Progenitor cell of endocrine pancreas (in vitro differentiated cells): Measurements from ENCODE around the gene LAMA2. TPM values are rescaled to one million over a fixed set of nuclear protein-coding genes. Genes with fewer than 3 reads are reported as not detected.

ENCODE experiments used
- DNase-seq: peaks from one replicate; pipeline ENCODE4 v3.0.0; 2021; ENCODE audit warnings: low spot score; ENCODE audit not compliant: unreplicated experiment
- H3K27ac Mint-ChIP-seq: 2 replicates; pipeline ENCODE4 v1.8.0; 2021; ENCODE audit warnings: mild to moderate bottlenecking, moderate library complexity, mixed read lengths
- H3K27me3 Mint-ChIP-seq: 2 replicates; pipeline ENCODE4 v1.8.0; 2021; ENCODE audit warnings: mixed read lengths
- H3K36me3 Mint-ChIP-seq: 2 replicates; pipeline ENCODE4 v1.8.0; 2022; ENCODE audit warnings: mixed read lengths; ENCODE audit not compliant: insufficient read depth
- H3K4me1 Mint-ChIP-seq: 2 replicates; pipeline ENCODE4 v1.8.0; 2021; ENCODE audit warnings: low read depth, mixed read lengths
- H3K4me3 Mint-ChIP-seq: 2 replicates; pipeline ENCODE4 v1.8.0; 2021; ENCODE audit warnings: low read depth, mild to moderate bottlenecking, moderate library complexity, mixed read lengths
- H3K9me3 Mint-ChIP-seq: 2 replicates; pipeline ENCODE4 v1.8.0; 2021; ENCODE audit warnings: low read depth, mixed read lengths
- total RNA-seq: library from RNA; stranded (reverse); gene quantifications from 2 replicates; pipeline ENCODE4 v1.2.1, GENCODE V29; 2021
- TF ChIP-seq, protein P1 (sequence below): fragments of 200-600 bp; sonication (generic); IDR thresholded peaks from one replicate; pipeline ENCODE4 v1.5.0; 2021; ENCODE audit warnings: antibody characterized with exemption, mild to moderate bottlenecking; ENCODE audit not compliant: unreplicated experiment

LAMA2 gene
- total RNA-seq, 1 donor from 2014 or later: 0.22 TPM

DNA sequence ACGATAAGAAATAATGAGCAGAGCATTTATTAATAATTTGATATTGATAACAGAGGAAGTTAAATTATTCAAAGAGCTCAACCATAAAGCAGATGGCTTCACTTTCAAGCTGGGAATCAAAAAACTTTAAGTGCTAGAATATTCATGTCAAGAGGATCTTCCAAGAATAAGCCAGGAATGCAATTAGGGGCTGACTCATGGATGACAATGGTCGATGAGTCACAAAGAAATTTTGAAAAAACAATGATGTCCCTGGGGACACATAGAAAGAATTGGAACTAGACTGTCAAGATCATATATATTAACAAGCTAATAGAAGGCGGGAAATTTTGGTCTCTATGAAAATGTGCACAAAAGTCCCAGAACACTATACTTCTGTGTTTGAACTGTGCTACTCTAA, 304.1 kb downstream of the LAMA2 start:
- TF ChIP-seq, protein P1, sequence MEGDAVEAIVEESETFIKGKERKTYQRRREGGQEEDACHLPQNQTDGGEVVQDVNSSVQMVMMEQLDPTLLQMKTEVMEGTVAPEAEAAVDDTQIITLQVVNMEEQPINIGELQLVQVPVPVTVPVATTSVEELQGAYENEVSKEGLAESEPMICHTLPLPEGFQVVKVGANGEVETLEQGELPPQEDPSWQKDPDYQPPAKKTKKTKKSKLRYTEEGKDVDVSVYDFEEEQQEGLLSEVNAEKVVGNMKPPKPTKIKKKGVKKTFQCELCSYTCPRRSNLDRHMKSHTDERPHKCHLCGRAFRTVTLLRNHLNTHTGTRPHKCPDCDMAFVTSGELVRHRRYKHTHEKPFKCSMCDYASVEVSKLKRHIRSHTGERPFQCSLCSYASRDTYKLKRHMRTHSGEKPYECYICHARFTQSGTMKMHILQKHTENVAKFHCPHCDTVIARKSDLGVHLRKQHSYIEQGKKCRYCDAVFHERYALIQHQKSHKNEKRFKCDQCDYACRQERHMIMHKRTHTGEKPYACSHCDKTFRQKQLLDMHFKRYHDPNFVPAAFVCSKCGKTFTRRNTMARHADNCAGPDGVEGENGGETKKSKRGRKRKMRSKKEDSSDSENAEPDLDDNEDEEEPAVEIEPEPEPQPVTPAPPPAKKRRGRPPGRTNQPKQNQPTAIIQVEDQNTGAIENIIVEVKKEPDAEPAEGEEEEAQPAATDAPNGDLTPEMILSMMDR: no peak
- Mint-ChIP-seq H3K27me3 (no peaks in the 10 kb centered on the region), H3K4me3 (no peak overlapping the region), H3K4me1 (no peaks in the 10 kb centered on the region), H3K27ac (no peak overlapping the region), H3K36me3 (no peaks in the 10 kb centered on the region), H3K9me3 (no peaks in the 10 kb centered on the region)
- DNase-seq: no peak

DNA sequence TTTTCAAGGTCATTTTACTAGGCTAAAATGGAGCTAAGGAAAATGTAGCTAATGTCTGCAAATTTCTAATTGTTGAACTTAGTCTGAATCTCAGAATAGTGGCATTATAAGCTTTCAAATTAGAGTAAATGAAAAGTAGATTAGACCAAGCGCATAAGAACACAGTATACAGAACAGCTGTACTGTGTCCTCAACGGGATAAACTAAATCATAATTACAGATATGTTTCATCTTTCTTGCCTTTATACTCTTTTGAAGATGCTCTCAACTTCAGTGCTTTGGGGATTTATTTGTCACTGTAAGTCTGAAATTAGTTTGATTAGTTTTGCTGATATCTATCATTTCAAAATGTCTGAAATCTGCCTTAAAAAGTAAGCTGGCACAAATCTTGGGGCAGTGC, 305.4 kb downstream of the LAMA2 start:
- Mint-ChIP-seq H3K36me3 (no peaks in the 10 kb centered on the region), H3K27me3 (no peaks in the 10 kb centered on the region), H3K9me3 (no peaks in the 10 kb centered on the region), H3K4me3 (no peak overlapping the region), H3K27ac (no peak overlapping the region), H3K4me1 (no peaks in the 10 kb centered on the region)
- TF ChIP-seq, protein P1: no peak
- no peak for DNase-seq

DNA sequence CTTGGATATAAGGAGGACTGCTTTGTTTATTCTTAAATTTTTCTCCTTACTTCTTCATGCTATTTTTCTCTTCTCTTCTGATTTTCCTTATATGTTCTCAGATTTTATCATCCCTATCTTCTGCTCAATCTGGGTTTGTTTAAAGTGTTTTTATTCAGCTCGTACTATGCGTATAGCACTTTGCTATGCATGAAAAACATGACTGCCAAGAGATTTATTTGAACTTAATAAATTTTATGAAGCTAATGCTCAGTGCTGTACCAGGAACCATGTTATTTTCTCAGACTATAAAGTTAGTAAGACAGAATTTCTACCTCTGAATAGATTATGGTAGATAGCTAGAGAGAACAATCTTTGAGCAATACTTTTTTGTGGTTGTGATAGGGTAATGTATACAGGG, 305.9 kb downstream of the LAMA2 start:
- TF ChIP-seq, protein P1: no peak
- DNase-seq: no peak
- no peaks in the 10 kb centered on the region for H3K36me3 Mint-ChIP-seq
- no peaks in the 10 kb centered on the region for H3K4me1 Mint-ChIP-seq
- no peaks in the 10 kb centered on the region for H3K9me3 Mint-ChIP-seq
- no peaks in the 10 kb centered on the region for H3K27me3 Mint-ChIP-seq
- no peak overlapping the region for H3K27ac Mint-ChIP-seq
- H3K4me3 Mint-ChIP-seq: no peak overlapping the region

DNA sequence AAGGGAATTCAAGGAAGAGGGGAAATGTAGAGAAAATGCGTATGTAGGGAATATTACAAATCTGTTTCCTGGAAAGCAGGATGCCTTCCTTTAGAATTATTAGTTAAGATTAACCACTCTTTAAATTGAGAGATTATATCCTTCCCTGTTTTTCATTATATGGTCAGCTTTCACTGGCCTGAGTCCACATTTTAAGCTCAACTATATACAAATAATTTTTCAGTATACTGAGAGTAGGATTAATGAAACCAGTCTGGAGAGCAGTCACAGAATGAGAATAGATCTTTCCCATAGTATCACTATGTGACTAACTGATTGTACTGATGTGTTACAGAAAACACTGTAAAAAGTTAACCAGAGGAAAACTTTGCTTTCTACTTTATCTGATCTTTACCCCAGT, 306.3 kb downstream of the LAMA2 start:
- Mint-ChIP-seq H3K4me1 (no peaks in the 10 kb centered on the region), H3K36me3 (no peaks in the 10 kb centered on the region), H3K27ac (no peak overlapping the region), H3K4me3 (no peak overlapping the region), H3K9me3 (no peaks in the 10 kb centered on the region), H3K27me3 (no peaks in the 10 kb centered on the region)
- TF ChIP-seq, protein P1: no peak
- DNase-seq: no peak

DNA sequence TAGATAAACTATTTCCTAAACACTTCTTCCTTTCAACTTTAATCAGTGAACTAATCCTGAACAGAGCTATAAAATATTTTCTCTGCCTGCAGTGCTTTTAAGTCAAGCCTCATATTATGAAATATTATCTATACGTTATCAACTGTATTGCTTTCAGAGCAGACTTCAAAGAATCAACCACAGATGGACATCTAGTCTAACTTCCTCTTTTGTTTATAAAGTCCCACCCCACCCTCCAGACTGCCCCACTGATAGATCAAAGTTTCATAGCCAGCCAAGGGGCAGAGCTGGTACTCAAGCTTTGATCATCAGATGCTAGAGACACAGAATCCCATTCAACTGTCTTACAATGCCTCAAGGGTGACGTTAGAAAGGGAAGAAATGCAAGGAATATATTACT, 308.3 kb downstream of the LAMA2 start:
- no peak overlapping the region for H3K4me3 Mint-ChIP-seq
- H3K9me3 Mint-ChIP-seq: no peaks in the 10 kb centered on the region
- DNase-seq: no peak
- H3K27ac Mint-ChIP-seq: no peak overlapping the region
- no peaks in the 10 kb centered on the region for H3K4me1 Mint-ChIP-seq
- TF ChIP-seq, protein P1: no peak
- H3K27me3 Mint-ChIP-seq: peaks cover 8% of the 10 kb centered on the region
- no peaks in the 10 kb centered on the region for H3K36me3 Mint-ChIP-seq
